Measurements from ENCODE around the gene KCNQ5. TPM values are rescaled to one million over a fixed set of nuclear protein-coding genes. Genes with fewer than 3 reads are reported as not detected.

The KCNQ5 gene
- total and polyA plus RNA-seq, 10 of the 15 experiments (the other 5 are each of a cell fraction or from before 2014, with no cell fraction given): 0.60 to 16.2 (median 3.2) TPM

DNA sequence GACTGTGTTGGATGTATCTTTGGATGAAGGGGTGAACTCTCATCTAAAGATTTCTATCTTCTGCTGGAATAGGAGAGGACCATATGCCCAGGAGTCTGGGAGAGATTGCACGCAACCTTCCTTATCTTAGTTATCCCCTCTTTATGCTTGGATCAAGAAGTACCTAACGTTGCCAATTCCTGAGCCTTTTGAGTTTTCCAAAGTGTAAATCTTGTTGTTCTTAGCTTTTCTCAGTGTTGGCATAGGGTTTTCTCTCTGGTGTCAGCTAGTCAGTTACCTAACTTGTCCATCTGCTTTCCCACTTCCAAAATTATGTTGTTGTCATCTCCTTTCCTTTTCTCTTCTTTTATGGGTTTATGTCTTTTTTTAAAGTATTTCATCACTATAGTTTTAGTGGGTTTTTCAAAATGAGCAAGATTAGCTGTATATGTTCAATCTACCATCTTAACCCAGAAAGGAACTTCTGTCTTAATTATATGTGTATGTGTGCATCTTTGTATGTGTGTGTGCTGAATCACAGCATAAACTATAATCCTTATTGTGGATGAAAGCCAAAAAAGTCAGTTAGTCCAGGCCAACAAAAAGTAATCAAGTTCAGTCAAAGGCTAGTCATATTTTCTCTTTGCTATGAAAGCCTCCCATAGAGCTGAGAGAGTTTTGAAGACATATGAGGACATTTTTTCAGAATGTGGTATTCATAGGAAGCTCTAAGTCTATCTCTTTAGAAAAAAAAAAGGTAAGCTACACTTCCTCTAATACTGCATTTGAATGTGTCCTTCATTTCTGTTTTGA lies 531.3 kb downstream of the KCNQ5 start:
- ChIA-PET SMC1A (ENCODE audit: uncharacterized antibody, unreplicated experiment) (interaction anchor here (0.7 to 1.6 kb wide), 10 partner anchors 11 to 740 kb away, joined by 3 to 5 read pairs (median 3); no protein-coding TSS in a partner anchor), RAD21 (ENCODE audit: unreplicated experiment) (interaction anchor here (0.9 to 2.4 kb wide), 4 partner anchors 19 to 538 kb away, joined by 4 to 19 read pairs (median 4); no protein-coding TSS in a partner anchor), CTCF (interaction anchor here (1.2 to 3.2 kb wide), 9 partner anchors 10 to 743 kb away, joined by 4 to 22 read pairs (median 5); no protein-coding TSS in a partner anchor), POLR2A (interaction anchor here (1.1 kb wide), 1 partner anchor 534 kb away, joined by 3 read pairs; no protein-coding TSS in a partner anchor)
- Histone ChIP-seq H3K9me3 (replicated peaks; ENCODE audit: control insufficient read depth, insufficient read depth, low read length) (no peaks in the 10 kb centered on the region; the same call in 2 of the 3 replicates), H3K27ac (ENCODE audit: control insufficient read depth, insufficient read depth) (no peak overlapping the region), H3K27me3 (replicated peaks in 1 of 2; ENCODE audit: control insufficient read depth in 2 of 2, insufficient read depth in 2 of 2, low read length in 1 of 2) (no peaks in the 10 kb centered on the region), H2AFZ (ENCODE audit: control insufficient read depth, low read depth, low read length) (no peak overlapping the region; the same call in 1 of the 2 replicates), H3K4me3 (no peak overlapping the region), H3K4me2 (ENCODE audit: control insufficient read depth, insufficient read depth) (no peak overlapping the region), H4K20me1 (ENCODE audit: control insufficient read depth, insufficient read depth) (no peaks in the 10 kb centered on the region), H3K4me1 (ENCODE audit: control insufficient read depth, insufficient read depth, low read length) (peaks cover 4% of the 10 kb centered on the region; the same call in 1 of the 2 replicates), H3K9ac (ENCODE audit: control insufficient read depth, insufficient read depth, low read length) (no peak overlapping the region), H3K36me3 (ENCODE audit: control insufficient read depth in 2 of 2, insufficient read depth in 2 of 2, low read length in 1 of 2) (no peaks in the 10 kb centered on the region), H3K79me2 (ENCODE audit: control insufficient read depth, insufficient read depth, low read length) (no peaks in the 10 kb centered on the region)
- in situ Hi-C loops (cut with MboI): no loop called here
- FAIRE-seq (peak; percentile 57), ATAC-seq (no peak), DNase-seq (ENCODE audit: low read depth, low spot score) (no peak)
- BruUV-seq (replicated peaks): no TSS peak
- intact Hi-C loops (cut with micrococcal nuclease; ENCODE audit: unreplicated experiment): no loop called here
- WGBS (ENCODE audit: insufficient coverage, insufficient replicate concordance, low lambda C conversion rate, missing lambda C conversion rate): 74% methylated on average over 2 of the region's 2 CpGs
- TF ChIP-seq LARP7 (IDR thresholded peaks at IDR 0.05) (no peak), SMAD5 (IDR thresholded peaks at IDR 0.05; ENCODE audit: low read depth) (no peak), HDAC6 (IDR thresholded peaks at IDR 0.05; ENCODE audit: unreplicated experiment) (no peak), IRF4 (IDR thresholded peaks at IDR 0.05; ENCODE audit: low read depth, low read length) (no peak), HDGF (IDR thresholded peaks at IDR 0.05) (no peak), SREBF2 (IDR thresholded peaks at IDR 0.05; ENCODE audit: low read length) (no peak), MEF2B (IDR thresholded peaks at IDR 0.05; ENCODE audit: partially characterized antibody, poor library complexity, severe bottlenecking) (no peak), ZBTB33 (IDR thresholded peaks at IDR 0.05) (no peak), EZH2 (IDR thresholded peaks at IDR 0.05; ENCODE audit: borderline replicate concordance, control insufficient read depth, low read depth, low read length) (no peak), MTA2 (IDR thresholded peaks at IDR 0.05; ENCODE audit: low read depth) (no peak), GABPA (IDR thresholded peaks at IDR 0.05; ENCODE audit: low read depth) (no peak), POLR2AphosphoS5 (IDR thresholded peaks at IDR 0.05; ENCODE audit: low read length) (no peak)
- TF ChIP-seq, protein P1, sequence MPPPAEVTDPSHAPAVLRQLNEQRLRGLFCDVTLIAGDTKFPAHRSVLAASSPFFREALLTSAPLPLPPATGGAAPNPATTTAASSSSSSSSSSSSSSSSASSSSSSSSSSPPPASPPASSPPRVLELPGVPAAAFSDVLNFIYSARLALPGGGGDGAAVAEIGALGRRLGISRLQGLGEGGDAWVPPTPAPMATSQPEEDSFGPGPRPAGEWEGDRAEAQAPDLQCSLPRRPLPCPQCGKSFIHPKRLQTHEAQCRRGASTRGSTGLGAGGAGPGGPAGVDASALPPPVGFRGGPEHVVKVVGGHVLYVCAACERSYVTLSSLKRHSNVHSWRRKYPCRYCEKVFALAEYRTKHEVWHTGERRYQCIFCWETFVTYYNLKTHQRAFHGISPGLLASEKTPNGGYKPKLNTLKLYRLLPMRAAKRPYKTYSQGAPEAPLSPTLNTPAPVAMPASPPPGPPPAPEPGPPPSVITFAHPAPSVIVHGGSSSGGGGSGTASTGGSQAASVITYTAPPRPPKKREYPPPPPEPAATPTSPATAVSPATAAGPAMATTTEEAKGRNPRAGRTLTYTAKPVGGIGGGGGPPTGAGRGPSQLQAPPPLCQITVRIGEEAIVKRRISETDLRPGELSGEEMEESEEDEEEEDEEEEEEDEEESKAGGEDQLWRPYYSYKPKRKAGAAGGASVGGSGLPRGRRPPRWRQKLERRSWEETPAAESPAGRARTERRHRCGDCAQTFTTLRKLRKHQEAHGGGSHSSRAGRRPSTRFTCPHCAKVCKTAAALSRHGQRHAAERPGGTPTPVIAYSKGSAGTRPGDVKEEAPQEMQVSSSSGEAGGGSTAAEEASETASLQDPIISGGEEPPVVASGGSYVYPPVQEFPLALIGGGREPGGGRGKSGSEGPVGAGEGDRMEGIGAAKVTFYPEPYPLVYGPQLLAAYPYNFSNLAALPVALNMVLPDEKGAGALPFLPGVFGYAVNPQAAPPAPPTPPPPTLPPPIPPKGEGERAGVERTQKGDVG (CRISPR knock-in tag; IDR thresholded peaks at IDR 0.05): no peak
- TF ChIP-seq, protein P2, sequence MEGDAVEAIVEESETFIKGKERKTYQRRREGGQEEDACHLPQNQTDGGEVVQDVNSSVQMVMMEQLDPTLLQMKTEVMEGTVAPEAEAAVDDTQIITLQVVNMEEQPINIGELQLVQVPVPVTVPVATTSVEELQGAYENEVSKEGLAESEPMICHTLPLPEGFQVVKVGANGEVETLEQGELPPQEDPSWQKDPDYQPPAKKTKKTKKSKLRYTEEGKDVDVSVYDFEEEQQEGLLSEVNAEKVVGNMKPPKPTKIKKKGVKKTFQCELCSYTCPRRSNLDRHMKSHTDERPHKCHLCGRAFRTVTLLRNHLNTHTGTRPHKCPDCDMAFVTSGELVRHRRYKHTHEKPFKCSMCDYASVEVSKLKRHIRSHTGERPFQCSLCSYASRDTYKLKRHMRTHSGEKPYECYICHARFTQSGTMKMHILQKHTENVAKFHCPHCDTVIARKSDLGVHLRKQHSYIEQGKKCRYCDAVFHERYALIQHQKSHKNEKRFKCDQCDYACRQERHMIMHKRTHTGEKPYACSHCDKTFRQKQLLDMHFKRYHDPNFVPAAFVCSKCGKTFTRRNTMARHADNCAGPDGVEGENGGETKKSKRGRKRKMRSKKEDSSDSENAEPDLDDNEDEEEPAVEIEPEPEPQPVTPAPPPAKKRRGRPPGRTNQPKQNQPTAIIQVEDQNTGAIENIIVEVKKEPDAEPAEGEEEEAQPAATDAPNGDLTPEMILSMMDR (IDR thresholded peaks at IDR 0.05 in 2 of 3, conservative IDR thresholded peaks at IDR 0.05 in 1 of 3; ENCODE audit: control insufficient read depth in 2 of 3, extremely low read depth in 1 of 3, insufficient read depth in 1 of 3, low read depth in 3 of 3, low read length in 3 of 3): no peak

All from GM12878 (cell line).